T47D (cell line): ENCODE results near the gene BCL10.

ENCODE experiments used
- DNase-seq, 2 experiments: peaks; one replicate each; pipeline versions ENCODE4 v3.0.0 to v3.0.0-alpha.2; 2011 to 2012; ENCODE audit warnings: low read depth in 1 of 2, low spot score in 1 of 2
- JUND ChIP-seq: IDR thresholded peaks from 2 replicates; pipeline ENCODE4 v1.6.1; 2012; ENCODE audit warnings: low read depth
- in situ Hi-C: cut with HindIII; loops from 2 replicates; pipeline ENCODE4 v1.10.0; 2016; ENCODE audit warnings: low sequenced_read_pairs, low pct_unique_long_range_greater_than_20kb

Gene BCL10

DNA sequence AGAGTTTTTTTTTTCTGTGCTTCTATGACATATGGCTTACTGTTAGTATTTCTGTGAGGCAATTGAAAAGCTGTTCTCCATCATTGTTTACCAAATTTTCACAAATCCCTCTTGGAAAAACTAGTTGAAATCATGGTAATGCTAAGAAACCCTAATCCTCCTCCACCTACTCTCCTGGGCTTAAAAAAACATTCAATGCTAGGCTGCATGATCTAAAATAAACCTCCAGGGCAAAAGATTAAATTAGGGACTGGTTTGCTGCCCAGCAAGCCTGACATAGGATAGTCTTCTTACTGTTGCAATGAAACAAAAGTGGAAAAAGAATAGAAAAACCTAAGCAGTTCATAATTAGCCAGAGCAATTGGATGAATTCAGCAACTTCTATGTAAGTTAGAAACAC is 33.1 kb downstream of the BCL10 start:
- in situ Hi-C loops, result no loop called here
- no peak for TF ChIP-seq JUND

DNA sequence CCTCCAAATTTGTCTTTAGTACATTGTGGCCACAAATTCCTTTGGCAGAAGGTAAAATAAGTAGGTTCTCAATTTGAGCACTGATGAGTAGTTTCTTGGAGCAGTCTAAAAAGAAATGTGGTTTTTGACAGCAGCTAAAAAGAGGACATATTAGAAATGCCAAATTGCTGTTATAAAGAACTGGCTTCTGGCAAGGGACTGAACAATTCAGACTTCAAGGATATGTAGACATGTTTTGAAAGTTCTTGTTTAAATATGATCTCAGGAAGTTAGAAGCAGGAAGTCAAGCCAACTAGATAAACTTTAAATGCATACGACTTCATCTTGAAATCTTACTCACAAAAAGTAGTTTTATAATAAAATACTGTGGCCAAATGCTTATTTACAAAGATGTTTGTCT is 35.8 kb downstream of the BCL10 start:
- no peak for DNase-seq
- in situ Hi-C loops, result no loop called here
- TF ChIP-seq JUND, result no peak

More for the DNA sequence above, 33.1 kb downstream of the BCL10 start:
- DNase-seq, result no peak

DNA sequence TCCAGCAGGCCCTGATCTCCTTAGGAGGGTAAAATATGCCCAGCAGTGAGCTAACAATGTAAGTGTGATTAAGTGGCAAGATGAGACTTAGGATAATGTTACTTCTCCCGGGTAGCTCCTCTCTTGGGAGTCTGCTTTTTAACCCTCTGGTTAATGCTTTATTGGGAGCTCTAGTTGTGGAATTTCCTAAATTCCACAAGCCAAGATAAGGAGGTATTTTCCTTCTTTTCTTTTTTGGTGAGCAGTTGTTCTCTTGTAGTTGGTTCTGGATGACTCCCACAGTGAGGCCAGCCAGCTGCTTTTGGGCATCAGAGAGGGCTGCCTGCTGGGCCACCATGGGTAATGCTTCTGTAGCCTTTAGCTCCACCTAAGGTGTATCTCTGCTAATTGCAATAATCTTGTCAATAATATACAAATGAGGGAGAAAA is 36.2 kb downstream of the BCL10 start:
- TF ChIP-seq JUND, result no peak
- in situ Hi-C loops, result no loop called here
- peak in 1 of 2 experiments; percentile 62 for DNase-seq

- no peak for DNase-seq
- TF ChIP-seq JUND, result no peak
- in situ Hi-C loops, result no loop called here
Observed at GRCh38 chr1:85237613-85238012, 38.8 kb downstream of the BCL10 start.

DNA sequence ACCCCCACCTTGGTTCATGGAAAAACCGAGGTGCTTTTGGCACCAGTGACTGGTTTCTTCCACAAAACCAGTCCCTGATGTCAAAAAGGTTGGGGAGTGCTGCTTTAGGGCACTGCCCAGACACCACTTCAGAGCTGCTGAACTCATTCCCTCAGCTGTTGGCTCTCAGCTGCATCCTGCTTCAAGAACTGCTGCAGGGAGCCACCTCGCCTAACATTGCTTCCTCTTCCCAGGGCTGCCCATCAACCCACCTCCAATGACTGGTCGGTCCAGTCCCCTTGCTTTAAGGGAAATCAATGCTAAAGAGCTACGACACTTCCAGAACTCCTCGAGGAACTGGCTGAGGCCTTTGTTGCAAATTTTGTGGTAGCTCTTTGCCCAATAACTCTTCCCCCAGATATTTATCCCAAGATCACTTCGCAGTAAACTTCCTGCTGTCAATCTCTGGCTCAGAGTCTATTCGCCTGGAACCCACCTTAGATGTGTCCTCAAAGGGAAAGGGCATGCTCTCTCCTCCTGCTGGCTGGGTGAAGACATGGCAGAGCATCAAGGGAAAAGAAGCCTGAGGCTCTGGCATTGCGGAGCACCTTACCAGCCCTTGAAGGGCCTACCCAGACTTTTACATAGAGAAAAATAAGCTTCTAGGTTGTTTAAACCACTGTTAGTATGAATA is 46.0 kb downstream of the BCL10 start:
- in situ Hi-C loops, result no loop called here
- peak in 1 of 2 experiments; percentile 27 for DNase-seq
- TF ChIP-seq JUND, result no peak

DNA sequence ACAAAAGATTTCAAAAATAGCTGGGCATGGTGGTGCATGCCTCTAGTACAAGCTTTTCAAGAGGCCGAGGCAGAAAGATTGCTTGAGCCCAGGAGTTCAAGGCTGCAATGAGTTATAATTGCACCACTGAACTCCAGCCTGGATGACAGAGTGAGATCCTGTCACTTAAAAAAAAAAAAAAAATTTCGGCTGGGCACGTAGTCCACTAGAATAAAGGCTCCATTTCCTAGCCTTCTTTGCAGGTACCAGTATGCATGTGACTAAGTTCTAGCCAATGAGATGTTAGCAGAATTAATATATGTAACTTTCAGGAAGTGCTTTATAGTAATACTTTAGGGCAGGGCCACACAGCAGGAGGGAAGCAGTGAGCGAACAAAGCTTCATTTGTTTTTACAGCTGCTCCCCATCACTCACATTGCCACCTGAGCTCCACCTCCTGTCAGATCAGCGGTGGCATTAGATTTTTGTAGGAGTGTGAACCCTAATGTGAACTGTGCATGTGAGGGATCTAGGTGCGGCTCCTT is 46.8 kb downstream of the BCL10 start:
- in situ Hi-C loops, result no loop called here
- TF ChIP-seq JUND, result no peak
- no peak for DNase-seq

DNA sequence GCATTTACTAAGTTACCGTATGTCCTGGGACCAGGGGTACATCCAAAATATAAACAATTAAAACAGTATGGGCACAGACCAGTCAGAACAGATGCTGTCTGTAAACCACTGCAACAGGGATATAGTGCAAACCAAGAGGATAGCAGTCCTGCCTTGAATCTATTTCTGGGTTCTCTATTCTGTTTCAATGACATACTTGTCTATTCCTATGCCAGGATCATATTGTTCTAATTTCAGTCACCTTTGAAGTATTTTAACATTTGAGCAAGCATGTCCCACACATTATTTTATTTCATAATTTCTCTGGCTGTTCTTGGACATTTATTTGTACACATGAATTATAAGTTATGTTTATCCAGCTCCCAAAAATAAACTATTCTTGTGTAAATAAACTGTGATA is 47.5 kb downstream of the BCL10 start:
- in situ Hi-C loops, result no loop called here
- no peak for DNase-seq
- no peak for TF ChIP-seq JUND

DNA sequence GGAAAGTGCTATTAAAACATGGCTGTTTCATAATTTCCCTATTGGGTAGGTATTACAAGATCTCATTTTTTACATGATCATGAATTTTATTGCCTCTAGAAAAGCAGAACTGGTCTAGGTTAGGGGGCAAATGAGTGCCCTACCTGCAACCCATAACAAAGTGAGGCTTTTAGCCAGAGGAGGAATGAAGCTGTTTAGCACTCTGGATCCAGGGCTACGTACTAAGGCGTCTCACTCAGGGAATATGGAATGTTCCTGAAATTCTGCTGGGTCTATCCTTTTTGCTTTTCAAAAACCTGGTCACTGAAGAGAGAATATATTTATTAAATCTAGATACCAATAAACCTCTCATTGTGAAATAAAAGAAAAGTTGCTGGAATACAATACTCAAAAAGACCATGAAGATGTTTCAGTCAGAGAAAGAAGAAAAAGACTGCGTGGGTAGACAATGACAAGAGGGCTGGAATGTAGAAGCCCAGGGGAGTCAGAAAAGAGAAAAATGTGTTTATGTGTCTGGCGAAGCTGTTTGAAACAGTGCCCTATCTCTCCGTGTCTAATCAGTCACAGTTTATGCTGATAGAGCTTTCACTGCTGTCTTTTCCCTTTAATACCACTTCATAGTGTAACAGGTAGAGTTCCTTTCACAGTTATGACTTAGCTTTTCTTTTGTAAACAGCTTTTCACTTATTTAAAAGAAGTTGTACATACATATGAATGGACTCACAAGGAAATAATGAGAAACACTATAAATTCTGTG is 50.6 kb downstream of the BCL10 start:
- TF ChIP-seq JUND, result no peak
- in situ Hi-C loops, result no loop called here
- no peak for DNase-seq

DNA sequence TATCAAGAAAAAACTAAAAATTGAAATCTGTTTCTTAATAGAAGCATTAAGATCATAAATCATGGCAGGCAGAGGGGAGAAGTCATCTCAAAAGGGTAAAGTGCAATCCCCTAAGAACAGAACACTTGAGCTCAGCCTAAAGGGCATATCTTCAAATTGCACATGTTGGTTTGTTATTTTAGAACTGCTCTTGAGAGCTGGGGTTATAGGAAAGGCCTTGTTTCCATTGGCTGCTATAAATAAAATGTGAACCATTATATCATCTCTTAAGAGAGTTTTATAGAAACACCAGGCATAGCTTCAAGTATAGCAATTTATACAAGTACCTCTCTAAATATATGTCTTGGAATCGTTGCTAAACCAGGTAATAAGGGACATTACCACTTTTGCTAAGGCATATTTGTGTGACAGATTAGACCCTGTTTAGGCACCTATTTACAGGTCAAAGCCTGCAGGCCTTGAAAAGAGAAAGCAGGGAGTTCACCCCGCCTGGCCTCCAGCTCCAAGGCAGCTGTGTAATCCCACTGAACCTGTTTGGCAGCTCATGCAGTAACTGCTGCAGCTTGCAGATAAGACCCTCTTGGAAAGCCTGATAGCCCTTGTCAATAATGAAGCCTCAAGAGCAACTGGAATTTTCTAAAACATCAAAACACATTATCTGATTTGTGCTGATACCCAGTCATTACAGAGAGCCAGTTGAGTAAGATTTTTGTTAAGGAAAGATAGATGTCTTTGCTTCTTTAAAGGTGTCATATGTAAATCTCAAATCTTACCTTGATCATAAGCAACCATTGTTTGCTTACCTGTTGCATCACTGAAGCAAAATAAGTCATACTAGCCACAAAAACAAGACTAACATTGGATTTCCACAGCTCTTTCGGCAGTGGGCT is 51.5 kb downstream of the BCL10 start:
- in situ Hi-C loops, result no loop called here
- DNase-seq, result peak in 1 of 2 experiments; percentile 64
- no peak for TF ChIP-seq JUND

DNA sequence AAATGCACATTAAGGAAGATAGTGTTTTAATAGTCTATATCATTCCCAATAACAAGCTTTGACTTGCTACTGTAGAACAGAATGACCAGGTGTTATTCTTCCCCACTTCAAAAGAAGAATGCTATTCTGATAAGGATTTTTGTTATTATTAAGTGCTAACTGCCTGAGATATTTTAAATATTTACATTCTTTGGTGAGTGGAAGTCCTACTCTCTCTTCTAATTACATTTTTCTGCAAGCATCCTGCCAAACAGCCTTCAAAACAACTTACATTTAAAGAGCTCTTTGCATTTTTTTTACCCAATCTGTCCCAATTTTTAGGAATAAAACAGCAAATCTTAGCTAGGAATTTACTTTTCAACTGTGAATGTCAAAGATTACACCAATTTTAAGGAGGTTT is 52.1 kb downstream of the BCL10 start:
- DNase-seq, result no peak
- no peak for TF ChIP-seq JUND
- in situ Hi-C loops, result no loop called here

DNA sequence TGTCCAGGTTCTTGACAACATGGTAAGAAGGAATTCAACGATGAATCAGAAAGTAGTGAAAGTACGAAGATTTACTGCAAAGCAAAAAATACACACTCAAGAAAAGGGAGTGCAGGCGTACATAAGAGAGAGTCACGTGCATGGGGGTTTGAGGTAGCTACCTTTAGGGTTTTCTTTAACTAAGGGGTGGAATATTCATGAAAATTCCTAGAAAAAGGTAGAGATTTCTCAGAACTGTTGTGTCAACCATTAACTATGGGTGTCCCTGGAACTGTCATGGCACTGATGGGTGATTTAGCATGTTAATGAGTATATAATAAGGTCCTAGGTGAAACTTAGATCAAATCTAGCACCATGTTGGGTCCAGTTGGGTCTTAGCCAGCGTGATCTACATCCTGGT is 53.1 kb downstream of the BCL10 start:
- DNase-seq, result no peak
- TF ChIP-seq JUND, result no peak
- in situ Hi-C loops, result no loop called here

DNA sequence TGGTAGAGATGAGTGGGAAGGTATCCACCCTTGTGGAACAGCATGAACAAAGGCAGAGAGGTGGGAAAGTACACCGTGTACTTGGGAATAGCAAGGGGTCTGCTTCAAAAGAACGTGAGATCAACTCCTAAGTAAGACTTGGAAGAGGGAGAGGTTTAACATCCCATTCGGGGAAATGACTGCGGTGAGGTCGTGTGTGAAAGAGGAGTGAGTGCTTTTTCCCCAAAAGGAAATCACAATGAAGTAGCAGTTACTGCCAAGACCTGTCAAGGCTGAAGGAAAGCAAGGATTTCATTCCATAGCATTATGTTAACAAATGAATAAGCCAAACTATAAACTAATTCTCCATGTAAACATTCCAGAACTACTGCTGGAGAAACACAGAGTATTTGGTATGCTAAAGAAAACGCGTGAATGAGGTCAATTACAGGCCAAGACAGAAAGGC is 55.7 kb downstream of the BCL10 start:
- no peak for TF ChIP-seq JUND
- no peak for DNase-seq
- in situ Hi-C loops, result no loop called here
